PC-3 (cell line): ENCODE results near the gene POR. TPM values are rescaled to one million over a fixed set of nuclear protein-coding genes. Genes with fewer than 3 reads are reported as not detected.

ENCODE experiments used
- ATAC-seq: fragments of 200-7000 bp; cut with Tn5 transposase; 2 replicates; pipeline ENCODE4 v1.9.1; 2020; ENCODE audit warnings: mild to moderate bottlenecking, moderate library complexity
- BruUV-seq: library from RNA; stranded (reverse); fragments of 400-500 nt; replicated peaks from 2 replicates; lab custom pipeline; 2021; lab: Mats Ljungman, UMichigan
- CTCF ChIA-PET: fragments of 300-600 bp; sonication (Branson Sonifier 250); formaldehyde crosslinking; loops from one replicate; lab custom pipeline; 2022; ENCODE audit warnings: antibody characterized with exemption; lab: Charles Lee
- POLR2A ChIA-PET: fragments of 300-600 bp; sonication (Branson Sonifier 250); formaldehyde crosslinking; loops from one replicate; lab custom pipeline; 2022; ENCODE audit warnings: antibody characterized with exemption; ENCODE audit not compliant: unreplicated experiment; lab: Charles Lee
- DNase-seq: peaks from one replicate; pipeline ENCODE4 v3.0.0-alpha.2; 2015
- H2AFZ ChIP-seq: fragments of 300-600 bp; sonication (generic); 2 replicates; pipeline ENCODE4 v1.6.0; 2016; ENCODE audit warnings: antibody characterized with exemption, low read length
- H3F3A ChIP-seq: fragments of 300-600 bp; sonication (generic); one replicate; pipeline ENCODE4 v1.6.0; 2017; ENCODE audit warnings: antibody characterized with exemption, low read length, control low read depth, mild to moderate bottlenecking; ENCODE audit not compliant: unreplicated experiment
- H3K27ac ChIP-seq: fragments of 300-600 bp; sonication (generic); 2 replicates; pipeline ENCODE4 v1.5.1; 2016; ENCODE audit warnings: mild to moderate bottlenecking, low read length
- H3K27me3 ChIP-seq: fragments of 300-600 bp; sonication (generic); 2 replicates; pipeline ENCODE4 v1.6.1; 2016; ENCODE audit warnings: low read length, mixed read lengths
- H3K36me3 ChIP-seq: fragments of 300-600 bp; sonication (generic); 2 replicates; pipeline ENCODE4 v1.6.1; 2016; ENCODE audit warnings: low read depth, mixed run types, low read length, mixed read lengths
- H3K4me1 ChIP-seq: fragments of 300-600 bp; sonication (generic); 2 replicates; pipeline ENCODE4 v1.5.1; 2016; ENCODE audit warnings: low read length; ENCODE audit not compliant: insufficient read depth
- H3K4me2 ChIP-seq: fragments of 300-600 bp; sonication (generic); 2 replicates; pipeline ENCODE4 v1.6.0; 2016; ENCODE audit warnings: low read length
- H3K4me3 ChIP-seq: fragments of 300-600 bp; sonication (generic); 2 replicates; pipeline ENCODE4 v1.5.1; 2016; ENCODE audit warnings: mild to moderate bottlenecking, low read length, mixed read lengths
- H3K79me2 ChIP-seq: fragments of 300-600 bp; sonication (generic); 2 replicates; pipeline ENCODE4 v1.6.1; 2017; ENCODE audit warnings: low read length, mixed read lengths
- H3K9ac ChIP-seq: fragments of 300-600 bp; sonication (generic); 2 replicates; pipeline ENCODE4 v1.6.0; 2016; ENCODE audit warnings: mild to moderate bottlenecking, low read length
- H3K9me2 ChIP-seq: fragments of 300-600 bp; sonication (generic); replicated peaks from 2 replicates; pipeline ENCODE4 v1.6.1; 2016; ENCODE audit warnings: mixed run types, low read length, mixed read lengths
- H3K9me3 ChIP-seq: fragments of 300-600 bp; sonication (generic); 2 replicates; pipeline ENCODE4 v1.6.1; 2016; ENCODE audit warnings: low read length, mixed read lengths
- H4K20me1 ChIP-seq: fragments of 300-600 bp; sonication (generic); 2 replicates; pipeline ENCODE4 v1.6.1; 2016; ENCODE audit warnings: low read length, mixed read lengths
- EZH2 ChIP-seq: fragments of 300-600 bp; sonication (generic); IDR thresholded peaks from one replicate; pipeline ENCODE4 v1.6.1; 2017; ENCODE audit warnings: antibody characterized with exemption, mild to moderate bottlenecking, low read length; ENCODE audit not compliant: unreplicated experiment
- EZH2phosphoT487 ChIP-seq: fragments of 300-600 bp; sonication (generic); IDR thresholded peaks from 2 replicates; pipeline ENCODE4 v1.6.1; 2018; ENCODE audit warnings: mild to moderate bottlenecking, antibody characterized with exemption, low read length, borderline replicate concordance
- intact Hi-C: fragments of 100-400 bp; cut with micrococcal nuclease; formaldehyde crosslinking; loops from 2 replicates; pipeline ENCODE4 v1.9.0; 2023
- total RNA-seq: library from RNA; depleted of rRNA; stranded (reverse); fragments of >200 nt; gene quantifications from 2 replicates; pipeline ENCODE4 v1.2.3, GENCODE V29; 2014
- TF ChIP-seq, protein P1 (sequence below): fragments of 300-600 bp; sonication (generic); conservative IDR thresholded peaks from 2 replicates; pipeline ENCODE4 v1.5.1; 2017; ENCODE audit warnings: antibody characterized with exemption, low read depth, mild to moderate bottlenecking, low read length

Gene POR
- total RNA-seq, 1 experiment from 2014 or later, result 112 TPM

DNA sequence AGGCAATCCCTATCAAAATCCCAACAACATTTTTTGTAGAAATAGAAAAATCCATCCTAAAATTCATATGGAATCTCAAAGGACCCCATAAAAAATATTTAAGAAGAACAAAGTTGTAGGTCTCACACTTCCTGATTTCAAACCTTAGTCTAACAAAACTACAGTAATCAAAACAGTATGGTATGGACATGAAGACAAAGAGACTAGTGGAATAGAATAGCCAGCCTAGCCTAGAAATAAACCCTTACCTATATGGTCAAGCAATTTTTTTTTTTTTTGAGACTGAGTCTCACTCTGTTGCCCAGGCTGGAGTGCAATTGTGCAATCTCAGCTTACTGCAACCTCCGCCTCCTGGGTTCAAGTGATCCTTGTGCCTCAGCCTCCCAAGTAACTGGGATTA is 83.1 kb downstream of the POR start:
- Histone ChIP-seq H3K9me2 (no peaks in the 10 kb centered on the region), H3K27ac (no peak overlapping the region), H3K4me3 (no peak overlapping the region), H2AFZ (no peak overlapping the region), H3K9me3 (no peaks in the 10 kb centered on the region), H3K27me3 (no peaks in the 10 kb centered on the region), H3K9ac (no peak overlapping the region), H4K20me1 (no peaks in the 10 kb centered on the region), H3F3A (no peaks in the 10 kb centered on the region), H3K4me1 (peaks cover 9% of the 10 kb centered on the region), H3K79me2 (no peaks in the 10 kb centered on the region), H3K4me2 (no peak overlapping the region), H3K36me3 (peaks cover 8% of the 10 kb centered on the region; the same call in 1 of the 2 replicates)
- TF ChIP-seq EZH2phosphoT487, result no peak
- TF ChIP-seq, protein P1, sequence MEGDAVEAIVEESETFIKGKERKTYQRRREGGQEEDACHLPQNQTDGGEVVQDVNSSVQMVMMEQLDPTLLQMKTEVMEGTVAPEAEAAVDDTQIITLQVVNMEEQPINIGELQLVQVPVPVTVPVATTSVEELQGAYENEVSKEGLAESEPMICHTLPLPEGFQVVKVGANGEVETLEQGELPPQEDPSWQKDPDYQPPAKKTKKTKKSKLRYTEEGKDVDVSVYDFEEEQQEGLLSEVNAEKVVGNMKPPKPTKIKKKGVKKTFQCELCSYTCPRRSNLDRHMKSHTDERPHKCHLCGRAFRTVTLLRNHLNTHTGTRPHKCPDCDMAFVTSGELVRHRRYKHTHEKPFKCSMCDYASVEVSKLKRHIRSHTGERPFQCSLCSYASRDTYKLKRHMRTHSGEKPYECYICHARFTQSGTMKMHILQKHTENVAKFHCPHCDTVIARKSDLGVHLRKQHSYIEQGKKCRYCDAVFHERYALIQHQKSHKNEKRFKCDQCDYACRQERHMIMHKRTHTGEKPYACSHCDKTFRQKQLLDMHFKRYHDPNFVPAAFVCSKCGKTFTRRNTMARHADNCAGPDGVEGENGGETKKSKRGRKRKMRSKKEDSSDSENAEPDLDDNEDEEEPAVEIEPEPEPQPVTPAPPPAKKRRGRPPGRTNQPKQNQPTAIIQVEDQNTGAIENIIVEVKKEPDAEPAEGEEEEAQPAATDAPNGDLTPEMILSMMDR, result no peak
- no peak for TF ChIP-seq EZH2
- intact Hi-C loops, result loop anchor here (10.0 kb wide), 1 partner anchor 83 kb away; the partner anchor contains the start of gene POR
- BruUV-seq, result no TSS peak
- DNase-seq (no peak), ATAC-seq (no peak)
- ChIA-PET POLR2A (no interaction called here), CTCF (no interaction called here)

DNA sequence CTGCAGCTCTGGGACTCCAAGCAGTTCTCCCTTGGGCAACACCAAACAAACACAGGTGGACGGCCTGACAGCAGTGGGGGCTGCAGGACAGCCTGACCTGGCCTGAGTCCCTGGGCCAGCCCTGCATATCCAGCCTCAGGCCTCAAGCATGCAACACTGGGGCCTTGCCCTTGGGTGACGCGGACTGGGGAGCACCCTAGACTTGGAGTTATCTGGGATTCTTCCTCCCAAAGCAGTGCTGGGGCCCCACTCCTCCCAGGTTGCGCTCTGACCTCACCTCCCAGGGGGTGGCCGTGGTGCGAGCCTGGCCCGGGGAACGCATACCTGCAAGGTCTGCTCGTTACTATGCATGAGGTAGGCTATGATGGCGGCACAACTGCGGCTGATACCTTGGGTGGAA is 85.6 kb downstream of the POR start:
- H3K9me2 ChIP-seq, result no peaks in the 10 kb centered on the region
- CTCF ChIA-PET, result no interaction called here
- POLR2A ChIA-PET, result no interaction called here

DNA sequence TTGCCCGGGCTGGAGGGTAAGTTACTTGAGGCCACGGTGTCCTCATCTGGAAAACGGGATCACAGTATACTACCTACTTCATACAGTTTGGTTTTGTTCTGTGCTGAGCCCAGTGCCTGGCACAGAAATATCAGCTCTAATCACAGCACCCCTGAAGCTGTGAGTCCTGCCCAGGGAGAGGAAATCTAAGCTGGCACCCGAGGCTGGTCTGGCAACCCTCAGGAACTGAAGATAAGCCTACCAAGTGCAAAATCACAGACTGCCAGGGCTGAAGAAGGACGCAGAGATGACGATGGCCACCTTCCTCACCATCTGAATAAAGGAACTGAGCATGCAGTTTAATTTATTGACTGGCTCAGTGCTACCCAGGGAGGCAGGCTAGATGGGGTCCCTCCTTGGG is 87.2 kb downstream of the POR start:
- intact Hi-C loops, result no loop called here
- Histone ChIP-seq H3K79me2 (no peaks in the 10 kb centered on the region), H3K4me1 (no peaks in the 10 kb centered on the region), H3F3A (no peaks in the 10 kb centered on the region), H3K9me3 (no peaks in the 10 kb centered on the region), H4K20me1 (no peaks in the 10 kb centered on the region), H3K27me3 (no peaks in the 10 kb centered on the region), H2AFZ (no peak overlapping the region), H3K9me2 (no peaks in the 10 kb centered on the region), H3K9ac (no peak overlapping the region), H3K36me3 (no peaks in the 10 kb centered on the region), H3K4me3 (no peak overlapping the region), H3K27ac (no peak overlapping the region), H3K4me2 (no peak overlapping the region)
- ATAC-seq (no peak), DNase-seq (no peak)
- POLR2A ChIA-PET, result no interaction called here
- CTCF ChIA-PET, result no interaction called here
- TF ChIP-seq, protein P1, result no peak
- TF ChIP-seq EZH2phosphoT487 (no peak), EZH2 (no peak)
- no TSS peak for BruUV-seq

More for the DNA sequence above, 85.6 kb downstream of the POR start:
- Histone ChIP-seq H3K9me3 (no peaks in the 10 kb centered on the region), H4K20me1 (no peaks in the 10 kb centered on the region), H3K36me3 (peaks cover 8% of the 10 kb centered on the region; the same call in 1 of the 2 replicates), H3K27me3 (no peaks in the 10 kb centered on the region), H3K9ac (no peak overlapping the region), H3F3A (no peaks in the 10 kb centered on the region), H3K4me2 (no peak overlapping the region), H3K79me2 (no peaks in the 10 kb centered on the region), H3K27ac (no peak overlapping the region), H2AFZ (no peak overlapping the region), H3K4me3 (no peak overlapping the region), H3K4me1 (no peaks in the 10 kb centered on the region)
- no peak for ATAC-seq
- BruUV-seq, result no TSS peak
- intact Hi-C loops, result no loop called here
- DNase-seq, result no peak
- TF ChIP-seq, protein P1, result no peak
- TF ChIP-seq EZH2phosphoT487, result no peak
- TF ChIP-seq EZH2, result no peak
